NCI-H2107 treated with DMSO at 0.1 percent for 48 hours (cell line): Measurements from ENCODE around the gene ATP2A1.
A peak's percentile ranks its signal among the peaks of the same experiment; 100 is the strongest.

Experiments
- DNase-seq: peaks from one replicate; lab custom pipeline; 2025; ENCODE audit not compliant: unreplicated experiment; lab: John Stamatoyannopoulos, UW

ATP2A1 gene

DNA sequence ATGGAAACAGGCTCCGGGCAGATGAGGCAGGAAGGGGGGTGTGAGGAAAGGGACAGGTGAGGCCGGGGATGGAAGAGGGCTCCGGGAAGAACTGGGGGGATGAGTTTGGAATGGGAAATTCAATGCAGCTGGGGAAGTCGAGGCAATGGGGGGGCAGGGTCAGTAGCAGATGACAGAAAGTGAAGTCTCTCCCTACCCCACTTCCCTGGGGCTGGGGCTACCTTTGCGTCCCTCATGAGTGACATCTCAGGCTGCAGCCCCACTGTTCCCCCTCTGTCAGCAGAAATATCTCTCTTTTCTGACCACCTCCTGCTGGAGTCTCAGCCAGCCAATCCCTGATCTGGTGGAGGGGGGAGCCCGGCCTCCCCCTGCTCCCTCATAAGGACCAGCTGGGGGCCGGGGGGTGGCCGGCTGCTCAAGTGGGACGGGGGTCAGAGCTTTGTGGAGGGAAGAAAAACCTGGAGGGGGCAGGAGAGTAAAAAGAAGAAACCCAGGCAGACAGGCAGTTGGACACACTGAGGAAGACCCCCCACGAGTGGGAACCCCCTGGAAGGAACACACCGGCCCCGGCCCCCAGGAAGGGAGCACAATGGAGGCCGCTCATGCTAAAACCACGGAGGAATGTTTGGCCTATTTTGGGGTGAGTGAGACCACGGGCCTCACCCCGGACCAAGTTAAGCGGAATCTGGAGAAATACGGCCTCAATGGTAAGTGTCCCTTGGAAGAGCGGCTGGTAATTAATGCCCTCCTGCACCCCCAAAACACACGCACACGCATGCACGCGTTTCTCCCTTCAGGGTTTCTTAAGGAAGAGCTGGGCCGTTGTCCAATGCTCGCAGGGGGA, at the start of gene ATP2A1:
Gene ATP2A1 (plus strand): TSS at position 406 of the 844 bp plus-strand sequence. CDS start 184 bp downstream, at position 590.
- no peak for DNase-seq

DNA sequence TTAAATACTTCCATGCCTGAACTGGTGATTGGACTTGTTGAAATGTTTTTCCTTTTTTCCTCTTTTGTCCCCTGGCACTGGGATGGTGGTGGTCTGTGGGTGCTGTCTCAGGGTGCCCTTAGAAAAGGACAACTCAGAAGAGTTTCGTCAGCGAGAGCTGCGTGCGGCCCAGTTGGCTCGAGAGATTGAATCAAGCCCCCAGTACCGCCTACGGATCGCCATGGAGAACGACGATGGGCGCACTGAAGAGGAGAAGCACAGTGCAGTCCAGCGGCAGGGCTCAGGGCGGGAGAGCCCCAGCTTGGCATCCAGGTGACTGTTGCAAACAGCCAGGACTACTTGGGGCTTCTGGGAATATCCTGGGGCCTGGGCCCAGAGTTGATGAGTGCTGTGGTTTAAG, 48.5 kb upstream of the ATP2A1 start:
- DNase-seq: no peak

DNA sequence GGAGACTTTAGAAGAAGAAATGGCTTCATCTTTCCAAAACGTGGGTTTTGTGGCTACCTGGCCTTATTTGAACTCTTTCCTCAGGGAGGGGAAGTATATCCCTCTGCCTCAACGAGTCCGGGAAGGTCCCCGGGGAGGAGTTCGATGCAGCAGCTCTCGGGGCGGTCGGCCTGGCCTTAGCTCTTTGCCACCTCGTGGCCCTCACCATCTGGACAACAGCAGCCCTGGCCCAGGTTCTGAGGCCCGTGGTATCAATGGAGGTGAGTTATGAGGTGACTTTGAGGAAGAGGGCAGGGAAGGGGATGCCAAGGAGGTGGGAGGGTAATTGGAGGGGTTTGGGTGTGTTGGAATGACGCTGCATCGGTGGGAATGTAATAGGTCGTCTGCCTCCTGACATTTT, 47.8 kb upstream of the ATP2A1 start:
- no peak for DNase-seq

DNA sequence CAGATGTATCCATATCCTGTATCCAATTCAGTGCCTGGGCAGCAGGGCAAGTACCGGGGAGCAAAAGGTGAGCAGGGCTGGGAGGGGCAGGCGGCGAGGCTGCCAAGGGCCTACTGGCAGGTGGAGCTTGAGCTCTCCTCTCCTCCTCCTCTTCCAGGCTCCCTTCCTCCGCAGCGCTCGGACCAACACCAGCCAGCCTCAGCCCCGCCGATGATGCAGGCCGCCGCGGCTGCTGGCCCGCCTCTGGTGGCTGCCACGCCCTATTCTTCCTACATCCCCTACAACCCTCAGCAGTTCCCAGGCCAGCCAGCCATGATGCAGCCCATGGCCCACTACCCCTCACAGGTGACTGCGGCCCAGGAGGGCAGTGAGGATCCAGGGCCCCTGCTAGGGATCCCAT, 43.9 kb upstream of the ATP2A1 start:
- no peak for DNase-seq

DNA sequence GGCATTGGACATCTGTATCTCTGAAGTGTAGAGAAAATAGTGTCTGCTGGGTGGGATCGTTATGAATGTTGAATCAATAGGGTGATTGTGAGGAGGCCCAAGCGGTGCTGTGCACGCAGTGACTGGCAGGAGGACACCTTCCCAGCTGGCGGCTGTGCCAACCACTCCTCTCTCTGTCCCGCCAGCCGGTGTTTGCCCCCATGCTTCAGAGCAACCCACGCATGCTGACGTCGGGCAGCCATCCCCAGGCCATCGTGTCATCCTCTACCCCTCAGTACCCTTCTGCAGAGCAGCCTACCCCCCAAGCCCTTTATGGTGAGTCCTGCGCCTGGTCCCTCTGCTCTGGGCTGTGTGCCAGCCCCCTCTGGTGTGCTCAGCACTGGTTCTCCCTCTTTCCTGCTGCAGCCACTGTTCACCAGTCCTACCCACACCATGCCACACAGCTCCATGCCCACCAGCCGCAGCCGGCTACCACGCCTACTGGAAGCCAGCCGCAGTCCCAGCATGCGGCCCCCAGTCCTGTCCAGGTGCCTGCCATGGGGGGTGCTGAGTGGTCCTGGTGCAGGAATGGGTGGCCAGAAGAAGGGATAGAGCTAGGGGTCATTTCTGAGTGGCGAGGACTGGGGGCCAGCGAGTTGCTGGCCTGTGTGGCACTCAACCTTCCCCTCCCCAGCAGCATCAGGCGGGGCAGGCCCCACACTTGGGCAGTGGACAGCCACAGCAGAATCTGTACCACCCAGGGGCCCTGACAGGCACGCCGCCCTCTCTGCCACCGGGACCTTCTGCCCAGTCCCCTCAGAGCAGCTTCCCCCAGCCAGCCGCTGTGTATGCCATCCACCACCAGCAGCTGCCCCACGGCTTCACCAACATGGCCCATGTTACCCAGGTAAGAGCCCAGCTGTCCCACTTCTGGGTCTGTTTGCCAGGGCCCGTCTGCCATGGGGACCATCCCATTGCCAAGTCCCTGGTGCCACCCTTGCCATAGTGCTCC, 43.1 kb upstream of the ATP2A1 start:
- no peak for DNase-seq

DNA sequence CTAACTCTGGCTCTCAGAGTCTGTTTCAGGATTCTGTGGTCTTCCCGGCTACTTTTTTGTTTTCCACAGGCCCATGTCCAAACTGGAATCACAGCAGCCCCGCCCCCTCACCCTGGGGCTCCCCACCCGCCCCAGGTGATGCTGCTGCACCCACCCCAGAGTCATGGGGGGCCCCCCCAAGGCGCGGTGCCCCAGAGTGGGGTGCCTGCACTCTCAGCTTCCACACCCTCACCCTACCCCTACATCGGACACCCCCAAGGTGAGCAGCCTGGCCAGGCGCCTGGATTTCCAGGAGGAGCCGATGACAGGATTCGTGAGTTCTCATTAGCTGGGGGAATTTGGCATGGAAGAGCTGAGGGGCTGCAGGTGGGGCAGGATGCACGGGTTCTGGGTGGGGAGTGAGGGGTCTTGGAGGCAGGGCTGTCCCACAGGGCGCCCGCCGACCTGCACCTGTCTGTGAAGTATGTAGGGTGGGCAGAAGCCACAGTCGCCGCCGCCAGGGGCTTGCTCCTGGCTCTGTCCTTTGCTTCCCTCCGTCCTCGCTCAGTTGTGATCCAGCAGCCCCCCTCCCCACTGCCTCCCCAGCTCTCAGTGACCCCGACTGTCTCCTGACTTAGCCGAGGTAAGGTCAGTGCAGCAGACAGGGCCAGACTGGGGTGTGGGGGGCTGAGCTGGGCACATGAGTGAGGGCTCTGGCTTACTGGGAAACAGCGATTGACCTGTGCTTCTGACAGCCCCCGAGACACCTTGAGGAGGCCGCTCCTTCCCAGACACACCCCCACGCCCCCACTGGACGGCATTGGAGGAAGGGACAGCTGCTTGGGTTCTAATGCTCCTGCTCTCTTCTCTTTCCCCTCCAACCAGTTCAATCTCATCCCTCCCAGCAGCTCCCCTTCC, 42.2 kb upstream of the ATP2A1 start:
- DNase-seq: no peak

DNA sequence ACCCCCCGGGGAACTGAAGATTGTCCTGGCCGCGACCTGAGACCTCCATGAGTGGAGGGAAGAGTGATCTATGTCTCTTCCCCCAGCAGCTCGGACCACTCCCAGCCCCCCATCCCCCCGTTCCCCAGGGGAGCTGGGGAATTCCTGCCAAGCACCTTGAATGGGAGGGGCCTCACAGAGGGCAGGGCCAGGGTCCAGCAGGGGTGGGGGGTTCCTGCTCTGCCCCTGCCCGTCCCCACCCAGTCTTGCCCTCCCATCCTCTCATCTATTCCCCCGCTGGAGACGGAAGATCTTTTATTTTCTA, 41.6 kb upstream of the ATP2A1 start:
- no peak for DNase-seq

DNA sequence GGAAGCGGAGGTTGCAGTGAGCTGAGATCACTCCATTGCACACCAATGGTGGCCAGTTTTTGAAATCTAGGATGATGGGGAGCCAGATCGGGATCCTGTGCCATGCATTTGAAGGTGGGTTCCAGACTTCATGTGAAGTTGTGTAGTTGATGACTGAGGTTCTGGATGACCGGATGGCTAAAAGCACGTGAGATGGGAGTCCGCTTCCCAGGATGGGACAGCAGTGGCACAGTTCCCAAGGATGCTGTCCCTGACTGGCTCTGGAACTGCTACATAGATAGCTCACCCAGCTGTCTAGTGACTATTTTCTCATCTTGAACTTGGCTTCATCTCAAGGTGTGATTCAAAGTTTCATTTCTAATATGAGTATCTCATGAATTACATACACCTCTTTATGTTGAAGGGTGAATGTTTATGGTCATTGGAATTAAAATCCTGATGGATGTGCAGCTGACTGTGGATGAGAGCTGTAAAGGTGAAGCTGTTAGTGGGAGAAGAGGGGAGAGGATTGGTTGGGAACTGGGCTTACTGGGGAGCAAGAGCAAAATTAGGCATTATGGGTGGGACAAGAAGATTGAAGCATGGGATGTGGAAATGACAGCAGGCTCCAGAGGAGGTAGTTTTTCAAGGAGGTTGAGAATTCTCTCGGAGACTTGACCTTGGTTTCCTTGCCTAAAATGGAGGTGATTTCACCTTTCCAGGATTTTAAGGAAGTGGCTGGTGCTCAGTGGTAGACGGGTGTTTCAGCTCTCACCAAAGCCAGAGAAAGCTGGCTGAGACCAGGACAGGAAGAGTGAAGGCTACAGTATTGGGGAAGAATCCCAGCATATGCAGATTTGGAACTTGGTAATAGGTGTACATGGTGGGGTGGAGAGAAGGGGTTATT, 40.4 kb upstream of the ATP2A1 start:
- no peak for DNase-seq

DNA sequence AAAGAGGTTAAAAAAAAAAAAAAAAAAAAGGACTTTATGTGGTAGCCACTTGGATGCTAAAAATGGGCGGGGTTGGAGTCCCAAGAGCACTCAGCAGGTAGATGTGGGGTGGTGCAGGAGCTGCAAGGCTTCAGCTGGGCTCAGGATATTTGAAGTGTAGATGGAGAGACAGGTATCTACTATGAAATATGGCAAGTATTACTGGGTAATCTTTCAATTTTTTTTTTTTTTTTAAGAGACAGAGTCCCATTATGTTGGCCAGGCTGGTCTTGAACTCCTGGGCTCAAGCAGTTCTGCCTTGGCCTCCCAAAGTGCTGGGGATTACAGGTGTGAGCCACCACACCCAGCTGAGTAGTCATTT, 39.8 kb upstream of the ATP2A1 start:
- no peak for DNase-seq

DNA sequence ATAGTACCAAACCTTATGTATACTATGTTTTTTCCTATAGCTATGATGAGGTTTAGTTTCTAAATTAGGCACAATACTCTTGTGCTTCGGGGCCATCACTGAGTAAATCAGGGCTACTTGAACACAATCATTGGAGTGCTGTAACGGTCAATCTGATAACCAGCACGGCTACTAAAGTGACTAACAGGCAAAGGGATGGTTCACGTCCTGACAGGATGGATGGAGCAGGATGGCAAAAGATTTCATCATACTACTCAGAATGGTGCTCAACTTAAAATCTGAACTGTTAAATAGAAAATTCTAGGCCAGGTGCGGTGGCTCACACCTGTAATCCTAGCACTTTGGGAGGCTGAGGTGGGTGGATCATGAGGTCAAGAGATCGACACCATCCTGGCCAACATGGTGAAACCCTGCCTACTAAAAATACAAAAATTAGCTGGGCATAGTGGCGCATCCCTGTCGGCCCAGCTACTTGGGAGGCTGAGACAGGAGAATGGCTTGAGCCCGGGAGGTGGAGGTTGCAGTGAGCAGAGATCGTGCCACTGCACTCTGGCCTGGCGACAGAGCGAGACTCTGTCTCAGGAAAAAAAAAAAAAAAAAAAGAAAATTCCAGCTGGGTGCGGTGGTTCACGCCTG, 39.2 kb upstream of the ATP2A1 start:
- no peak for DNase-seq

DNA sequence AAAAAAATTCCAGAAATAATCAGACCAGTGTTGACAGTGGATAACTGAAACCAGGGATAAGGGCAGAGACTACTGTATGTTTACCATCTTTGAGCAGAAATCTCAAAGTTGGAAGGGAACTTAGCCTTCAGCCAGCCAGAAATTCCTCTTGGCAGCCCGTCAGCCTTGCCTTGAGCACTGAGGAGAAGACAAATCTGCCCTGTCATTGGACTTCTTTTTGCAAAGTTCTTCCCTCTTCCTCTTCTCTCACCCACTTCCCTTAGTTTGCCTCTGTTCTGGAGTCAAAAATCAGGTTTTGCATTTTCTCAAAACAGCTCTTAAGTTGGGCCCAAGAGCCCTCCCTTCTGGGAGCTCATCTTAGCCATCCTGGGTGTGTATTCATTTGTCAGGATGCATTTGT, 38.4 kb upstream of the ATP2A1 start:
- DNase-seq: no peak

DNA sequence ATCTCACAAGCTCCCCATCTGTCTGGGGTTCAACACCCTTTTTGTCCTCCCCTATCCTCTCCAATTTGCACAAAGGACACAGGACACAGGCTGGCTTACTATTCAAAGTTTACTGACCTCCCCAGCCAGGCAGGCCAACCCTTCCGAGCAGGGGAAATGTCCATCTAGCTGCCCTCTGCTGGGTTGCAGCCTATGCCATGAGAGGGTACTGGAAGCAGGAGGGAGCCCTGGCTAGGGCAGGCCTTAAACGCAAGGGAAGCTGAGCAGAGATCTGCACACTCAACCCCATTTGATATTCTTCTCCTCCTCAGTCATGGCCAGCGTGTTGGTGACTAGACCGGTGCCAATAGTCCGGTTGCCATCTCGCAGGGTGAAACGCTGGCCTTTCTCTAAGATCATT, 35.6 kb upstream of the ATP2A1 start:
- DNase-seq: no peak

DNA sequence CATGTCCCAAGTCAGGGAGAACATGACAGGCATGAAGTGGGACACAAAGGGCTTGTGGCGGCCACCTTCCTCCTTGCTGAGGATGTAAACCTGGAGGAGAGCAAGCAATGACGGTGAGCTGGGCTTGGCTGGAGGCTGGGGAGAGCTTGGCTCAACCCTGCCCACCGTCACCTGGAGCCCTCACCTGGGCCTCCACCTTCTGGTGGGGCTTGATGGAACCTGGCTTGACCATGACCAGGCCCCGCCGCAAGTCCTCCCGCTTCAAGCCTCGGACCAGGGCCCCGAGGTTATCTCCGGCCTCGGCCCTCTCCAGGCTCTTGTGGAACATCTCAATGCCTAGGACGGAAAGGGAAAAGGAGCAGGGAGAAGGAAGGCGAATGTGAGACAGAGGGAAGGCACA, 34.5 kb upstream of the ATP2A1 start:
- no peak for DNase-seq

DNA sequence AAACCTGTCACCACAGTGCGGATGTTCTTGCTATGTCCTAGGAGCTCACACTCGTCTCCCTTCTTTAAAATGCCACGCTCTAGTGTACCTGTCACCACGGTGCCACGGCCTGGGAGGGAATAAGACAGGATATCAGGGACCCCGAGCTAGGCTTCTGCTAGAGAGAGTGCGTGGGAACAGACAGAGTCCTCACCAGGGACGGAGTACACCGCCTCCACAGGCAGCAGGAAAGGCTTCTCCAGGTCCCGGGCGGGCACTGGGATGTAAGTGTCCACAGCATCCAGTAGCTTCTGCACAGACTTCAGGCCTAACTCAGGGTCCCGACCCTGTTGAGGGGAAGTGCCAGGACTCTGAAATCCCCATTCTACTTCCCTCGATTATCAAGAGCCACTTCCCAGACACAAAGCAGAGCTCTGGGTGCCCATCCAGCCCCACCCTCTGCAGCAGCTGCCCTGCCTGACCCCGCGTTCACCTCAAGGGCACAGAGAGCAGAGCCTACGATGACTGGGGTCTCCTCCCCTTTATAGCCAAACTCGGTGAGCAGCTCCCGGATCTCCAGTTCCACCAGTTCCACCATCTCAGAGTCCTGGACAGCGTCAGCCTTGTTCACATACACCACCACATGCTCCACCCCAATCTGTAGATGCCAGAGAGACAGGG, 33.9 kb upstream of the ATP2A1 start:
- DNase-seq: no peak

DNA sequence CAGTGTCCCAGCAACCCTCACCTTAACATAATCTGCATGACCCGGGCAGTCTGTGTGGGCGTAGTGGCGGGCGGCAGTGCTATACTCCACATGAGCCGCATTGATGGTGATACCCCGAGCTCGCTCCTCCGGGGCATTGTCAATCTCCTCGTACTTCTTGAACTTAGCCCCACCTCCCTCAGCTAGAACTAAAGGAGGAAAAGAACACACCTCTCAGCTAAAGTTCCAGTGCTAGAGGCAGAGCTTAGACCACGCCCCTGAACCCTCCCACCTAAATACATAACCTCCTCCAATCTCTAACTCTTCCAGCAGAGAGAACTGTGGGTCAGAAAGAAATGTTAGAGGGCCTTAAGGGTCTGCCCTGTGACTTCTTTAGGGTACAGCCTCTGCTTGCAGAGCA, 33.0 kb upstream of the ATP2A1 start:
- peak; percentile 3 for DNase-seq

DNA sequence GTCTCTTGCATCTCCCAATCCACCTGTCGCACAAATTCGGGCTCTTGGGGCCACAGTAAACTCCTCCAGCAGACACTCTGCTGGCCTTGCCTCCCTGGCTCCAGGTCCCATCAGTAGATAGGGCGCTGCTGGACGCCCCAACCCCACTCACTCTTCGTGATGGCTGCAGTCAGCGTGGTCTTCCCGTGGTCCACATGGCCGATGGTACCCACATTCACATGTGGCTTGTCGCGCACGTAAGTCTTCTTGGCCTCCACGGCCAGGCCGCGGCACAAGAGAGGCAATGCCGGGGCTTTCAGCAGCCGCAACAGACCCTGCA, 32.6 kb upstream of the ATP2A1 start:
- DNase-seq: no peak

DNA sequence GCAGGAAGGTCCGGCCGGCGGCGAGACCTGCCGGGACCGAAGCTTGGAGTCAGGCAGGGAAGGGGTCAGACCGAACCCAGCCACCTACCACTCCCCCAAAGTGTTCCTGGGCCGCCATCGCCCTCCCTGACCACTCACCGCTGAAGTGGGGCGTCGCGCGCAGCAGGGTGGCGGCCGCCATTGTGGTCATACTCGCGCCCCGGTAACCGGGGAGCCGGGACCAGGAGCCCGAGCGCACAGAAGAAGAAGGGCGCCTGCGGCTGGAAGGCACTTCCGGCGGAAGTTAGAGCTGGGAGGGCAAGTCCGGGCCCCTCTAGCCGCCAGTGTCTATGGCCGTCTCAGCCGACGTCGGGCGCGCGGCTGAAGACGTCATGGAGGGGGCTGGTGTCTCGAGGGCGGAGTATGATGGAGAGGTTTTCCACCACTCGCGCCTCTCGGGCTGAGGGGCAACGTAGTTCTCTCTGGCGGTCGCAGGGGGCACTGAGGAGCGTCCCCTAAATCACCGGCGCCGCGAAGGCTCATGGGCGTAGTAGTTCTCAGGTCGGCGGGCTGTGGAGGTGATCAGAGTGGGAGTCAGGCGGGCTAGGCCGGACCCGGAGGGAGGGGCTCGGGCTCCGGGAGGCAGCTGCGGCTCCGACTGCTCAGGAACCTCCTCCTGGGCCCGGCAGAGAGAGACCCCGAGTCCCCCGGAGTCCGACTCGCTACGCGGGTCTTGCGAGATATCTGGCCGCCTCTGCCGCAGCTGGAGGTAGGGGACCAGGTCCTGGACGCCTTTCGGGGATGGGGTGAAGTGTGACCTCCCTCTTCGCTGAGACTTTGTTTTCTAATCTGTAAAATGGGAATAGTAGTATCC, 32.0 kb upstream of the ATP2A1 start, which contains the start of gene TUFM:
Gene TUFM (minus strand): TSS at position 269 of the 853 bp plus-strand sequence. CDS start 79 bp downstream, at position 190.
- DNase-seq: peak; percentile 94

DNA sequence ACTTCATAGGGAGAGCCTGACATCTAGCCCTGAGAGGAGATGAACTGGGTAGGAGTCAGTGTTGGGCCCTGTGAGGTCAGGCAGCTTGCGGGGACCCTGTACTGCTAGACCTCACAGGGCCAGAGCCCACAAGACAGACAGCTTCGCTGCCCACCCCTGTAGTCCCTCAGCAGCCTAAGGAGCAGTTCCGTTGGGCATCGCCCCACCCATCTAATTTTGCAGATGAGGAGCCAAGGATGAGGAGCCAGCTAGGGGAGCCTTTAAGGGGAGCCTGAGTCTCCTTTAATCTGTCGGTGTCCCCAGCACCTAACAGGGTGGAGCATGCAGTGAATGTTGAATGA, 31.4 kb upstream of the ATP2A1 start:
- DNase-seq: no peak
